Fibroblast of pulmonary artery (primary cell): Measurements from ENCODE around the gene OSTM1.

Experiments
- DNase-seq: peaks from one replicate; pipeline ENCODE4 v3.0.0-alpha.2; 2010; ENCODE audit warnings: low read depth
- H3K4me3 ChIP-seq: replicated peaks from 2 replicates; pipeline ENCODE4 v1.5.1; 2011; ENCODE audit warnings: low read depth, mild to moderate bottlenecking, control low read depth, low read length, moderate library complexity
- CTCF ChIP-seq: IDR thresholded peaks from 2 replicates; pipeline ENCODE4 v1.5.1; 2011; ENCODE audit warnings: mild to moderate bottlenecking, control low read depth, low read length, inconsistent platforms; ENCODE audit errors: missing control alignments

OSTM1 gene

GRCh38 chr6:108082539-108082938, 8.0 kb upstream of the OSTM1 start:
- no peak overlapping the region for H3K4me3 ChIP-seq
- DNase-seq: no peak
- TF ChIP-seq CTCF: no peak

- DNase-seq: peak; percentile 63
- H3K4me3 ChIP-seq: no peak overlapping the region
- no peak for TF ChIP-seq CTCF
Measured at GRCh38 chr6:108080010-108080780, 5.7 kb upstream of the OSTM1 start.

- H3K4me3 ChIP-seq: no peak overlapping the region
- no peak for TF ChIP-seq CTCF
- DNase-seq: no peak
Measured at GRCh38 chr6:108078191-108078590, 3.6 kb upstream of the OSTM1 start.

- no peak for TF ChIP-seq CTCF
- DNase-seq: no peak
- H3K4me3 ChIP-seq: peak overlapping the region; percentile 91
Measured at GRCh38 chr6:108074057-108074358, 533 bp downstream of the OSTM1 start.

- TF ChIP-seq CTCF: no peak
- no peak overlapping the region for H3K4me3 ChIP-seq
Measured at GRCh38 chr6:108071736-108072276, 2.7 kb downstream of the OSTM1 start.

GRCh38 chr6:108068618-108069017, 5.9 kb downstream of the OSTM1 start:
- no peak for DNase-seq

More at GRCh38 chr6:108071736-108072276, 2.7 kb downstream of the OSTM1 start:
- DNase-seq: no peak

More at GRCh38 chr6:108068618-108069017, 5.9 kb downstream of the OSTM1 start:
- no peak overlapping the region for H3K4me3 ChIP-seq
- no peak for TF ChIP-seq CTCF
